Neuronal stem cell (in vitro differentiated cells): Measurements from ENCODE around the gene KLF7.

Source experiments
- DNase-seq: peaks from one replicate; pipeline ENCODE4 v3.0.0-alpha.2; 2013; ENCODE audit warnings: low spot score
- H2AFZ ChIP-seq: one replicate; pipeline ENCODE4 v1.6.1; 2013; ENCODE audit warnings: mild to moderate bottlenecking, low read length, inconsistent platforms
- H2AK5ac ChIP-seq: 2 replicates; pipeline ENCODE4 v1.6.1; 2013; ENCODE audit warnings: low read depth, mild to moderate bottlenecking, inconsistent platforms, low read length, moderate library complexity, mixed read lengths
- H2BK120ac ChIP-seq: 2 replicates; pipeline ENCODE4 v1.6.1; 2013; ENCODE audit warnings: low read depth, mild to moderate bottlenecking, inconsistent platforms, low read length, moderate library complexity, mixed read lengths
- H2BK12ac ChIP-seq: one replicate; pipeline ENCODE4 v1.6.1; 2013; ENCODE audit warnings: low read length, inconsistent platforms
- H2BK15ac ChIP-seq: 2 replicates; pipeline ENCODE4 v1.6.1; 2013; ENCODE audit warnings: mild to moderate bottlenecking, low read length, inconsistent platforms, mixed read lengths
- H2BK5ac ChIP-seq: one replicate; pipeline ENCODE4 v1.6.1; 2013; ENCODE audit warnings: inconsistent platforms, mild to moderate bottlenecking, low read length, moderate library complexity
- H3K14ac ChIP-seq: one replicate; pipeline ENCODE4 v1.6.1; 2013; ENCODE audit warnings: low read length, inconsistent platforms
- H3K18ac ChIP-seq: 2 replicates; pipeline ENCODE4 v1.6.1; 2013; ENCODE audit warnings: low read length, inconsistent platforms
- H3K23ac ChIP-seq: 2 replicates; pipeline ENCODE4 v1.6.1; 2013; ENCODE audit warnings: low read depth, mild to moderate bottlenecking, mixed read lengths, low read length, inconsistent platforms; ENCODE audit not compliant: poor library complexity
- H3K27ac ChIP-seq: replicated peaks from 3 replicates; pipeline ENCODE4 v1.5.1; 2013; ENCODE audit warnings: low read length, inconsistent platforms
- H3K27me3 ChIP-seq, 3 experiments: 2 replicates each; pipeline ENCODE4 v1.6.1; 2013; ENCODE audit warnings: low read length in 3 of 3, mild to moderate bottlenecking in 2 of 3, inconsistent platforms in 1 of 3, low read depth in 1 of 3, mixed read lengths in 1 of 3, moderate library complexity in 1 of 3; ENCODE audit not compliant: control insufficient read depth in 3 of 3, insufficient read depth in 3 of 3
- H3K36me3 ChIP-seq, 2 donors: replicated peaks in 1 of 2; 2 replicates each; pipeline ENCODE4 v1.6.1; 2013; ENCODE audit warnings: low read length in 2 of 2; ENCODE audit not compliant: control insufficient read depth in 2 of 2, insufficient read depth in 2 of 2
- H3K4ac ChIP-seq: 2 replicates; pipeline ENCODE4 v1.6.1; 2013; ENCODE audit warnings: inconsistent platforms, mild to moderate bottlenecking, low read length, moderate library complexity
- H3K4me1 ChIP-seq, 2 donors: 1 replicate in 1 of 2; 2 replicates in 1 of 2; pipeline ENCODE4 v1.6.1; 2013; ENCODE audit warnings: low read length in 2 of 2, low read depth in 1 of 2; ENCODE audit not compliant: control insufficient read depth in 2 of 2, insufficient read depth in 1 of 2
- H3K4me2 ChIP-seq: one replicate; pipeline ENCODE4 v1.6.1; 2013; ENCODE audit warnings: mild to moderate bottlenecking, low read length, inconsistent platforms; ENCODE audit not compliant: insufficient read depth, poor library complexity, severe bottlenecking
- H3K4me3 ChIP-seq, 2 donors: 2 replicates each; pipeline ENCODE4 v1.5.1; 2013; ENCODE audit warnings: low read length in 2 of 2, mild to moderate bottlenecking in 2 of 2, inconsistent platforms in 1 of 2, moderate library complexity in 1 of 2
- H3K79me1 ChIP-seq: one replicate; pipeline ENCODE4 v1.6.1; 2013; ENCODE audit warnings: low read depth, mild to moderate bottlenecking, inconsistent platforms, low read length, moderate library complexity
- H3K9ac ChIP-seq: one replicate; pipeline ENCODE4 v1.6.1; 2013; ENCODE audit warnings: mild to moderate bottlenecking, low read depth, low read length, inconsistent platforms; ENCODE audit not compliant: poor library complexity
- H3K9me3 ChIP-seq, 2 donors: replicated peaks in 1 of 2; 2 replicates each; pipeline versions ENCODE3 to v1.6.1; 2013; ENCODE audit warnings: low read length in 2 of 2, mild to moderate bottlenecking in 2 of 2, inconsistent platforms in 1 of 2, low read depth in 1 of 2, mixed read lengths in 1 of 2, moderate library complexity in 1 of 2; ENCODE audit not compliant: control insufficient read depth in 2 of 2, insufficient read depth in 1 of 2
- H4K8ac ChIP-seq: one replicate; pipeline ENCODE4 v1.6.1; 2013; ENCODE audit warnings: low read depth, mild to moderate bottlenecking, inconsistent platforms, low read length, moderate library complexity
- H4K91ac ChIP-seq: one replicate; pipeline ENCODE4 v1.6.1; 2013; ENCODE audit warnings: low read length, low read depth, mild to moderate bottlenecking, inconsistent platforms; ENCODE audit not compliant: poor library complexity
- WGBS, 2 donors: extraction: QIAGEN DNeasy Blood & Tissue Kit; methylation state at CpG; one replicate each; pipeline ENCODE4 v1.1.7; 2013; ENCODE audit warnings: missing lambda C conversion rate in 2 of 2, mixed read lengths in 1 of 2; ENCODE audit not compliant: insufficient read length in 2 of 2, insufficient replicate concordance in 1 of 2; ENCODE audit errors: extremely low coverage in 2 of 2; 5-methylcytosine and 5-hydroxymethylcytosine counted together

KLF7 gene

DNA sequence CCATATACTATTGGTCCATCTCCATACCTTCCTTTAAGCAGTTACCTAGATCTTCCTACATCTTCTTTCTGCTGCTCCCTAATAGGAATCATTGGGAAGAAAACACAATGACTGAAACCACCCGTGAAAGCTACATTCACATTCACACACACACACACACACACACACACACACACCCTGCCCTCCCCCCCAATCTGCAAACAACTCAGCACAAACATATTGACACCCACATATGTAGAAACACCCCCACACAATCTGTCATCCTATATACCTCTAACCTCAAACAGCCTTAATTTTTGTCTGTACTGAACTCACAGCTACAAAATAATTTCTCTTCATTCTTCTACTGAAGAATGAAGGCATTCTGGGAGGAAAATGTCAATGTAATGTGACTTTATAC lies 63.8 kb downstream of the KLF7 start:
- H4K91ac ChIP-seq = no peak overlapping the region
- peaks cover 0 to 63% of the 10 kb centered on the region in 2 donors for H3K36me3 ChIP-seq
- no peak overlapping the region for H3K4ac ChIP-seq
- no peak overlapping the region for H3K27ac ChIP-seq
- no peak for DNase-seq
- no peaks in the 10 kb centered on the region for H3K79me1 ChIP-seq
- no peaks in the 10 kb centered on the region for H3K27me3 ChIP-seq
- no peak overlapping the region for H2AK5ac ChIP-seq
- H2AFZ ChIP-seq = no peak overlapping the region
- no peak overlapping the region for H3K4me2 ChIP-seq
- no peak overlapping the region for H3K18ac ChIP-seq
- no peak overlapping the region for H2BK12ac ChIP-seq
- no peaks in the 10 kb centered on the region for H3K4me1 ChIP-seq
- H3K23ac ChIP-seq = no peak overlapping the region
- no peak overlapping the region for H3K9ac ChIP-seq
- H3K14ac ChIP-seq = no peak overlapping the region
- H4K8ac ChIP-seq = no peak overlapping the region
- no peak overlapping the region for H2BK120ac ChIP-seq
- no peak overlapping the region for H2BK5ac ChIP-seq
- no peak overlapping the region for H3K4me3 ChIP-seq
- no peak overlapping the region for H2BK15ac ChIP-seq
- WGBS, 2 donors = no CpG with 5 or more reads among the region's 1 CpG
- no peaks in the 10 kb centered on the region for H3K9me3 ChIP-seq

DNA sequence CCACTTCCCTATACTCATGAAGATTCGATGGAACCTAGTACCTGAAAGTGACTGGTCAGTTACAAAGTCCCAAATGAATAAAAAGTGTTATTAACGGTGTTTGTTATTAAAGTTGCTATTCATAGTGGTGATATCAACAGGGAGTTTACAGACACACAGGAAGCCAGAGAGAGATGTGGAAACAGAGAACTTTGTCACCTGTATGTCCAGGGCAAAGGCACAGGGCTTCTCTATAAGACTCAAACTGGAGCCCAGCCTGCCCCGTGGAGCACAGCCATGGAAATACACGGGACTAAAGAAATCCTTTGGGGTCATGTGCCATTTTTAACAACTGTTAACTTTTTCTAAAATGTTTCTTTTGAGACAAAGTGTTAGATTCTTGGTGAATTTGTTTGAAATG lies 68.5 kb downstream of the KLF7 start:
- H3K27ac ChIP-seq = no peak overlapping the region
- no peak overlapping the region for H3K4me3 ChIP-seq

DNA sequence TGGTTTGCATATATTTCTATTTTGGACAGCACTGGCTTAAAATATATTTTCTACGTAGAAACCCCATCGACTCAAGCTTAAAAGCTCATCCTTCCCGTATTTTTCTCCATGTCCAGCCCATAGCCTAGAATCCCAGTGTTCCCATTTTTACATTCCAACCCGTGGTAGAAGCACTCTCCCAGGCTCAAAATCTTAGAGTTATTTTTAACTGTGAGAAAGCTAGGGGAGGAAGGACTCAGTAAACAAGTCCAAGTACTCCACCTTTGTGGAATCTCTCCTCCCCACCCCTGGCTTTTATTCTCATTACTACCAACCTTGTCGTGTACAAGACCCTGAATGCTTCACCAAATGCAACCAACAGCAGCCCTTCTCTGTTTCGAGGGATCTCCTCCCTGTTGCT lies 69.8 kb downstream of the KLF7 start:
- WGBS, 2 donors = no CpG with 5 or more reads among the region's 6 CpGs
- Histone ChIP-seq H2BK12ac (no peak overlapping the region), H3K4me2 (no peak overlapping the region), H2BK120ac (no peak overlapping the region), H3K4ac (no peak overlapping the region), H2BK15ac (no peak overlapping the region), H3K4me1 (peaks cover 0 to 8% of the 10 kb centered on the region in 2 donors), H3K14ac (no peak overlapping the region), H2BK5ac (no peak overlapping the region), H3K79me1 (no peaks in the 10 kb centered on the region), H3K18ac (no peak overlapping the region), H2AK5ac (no peak overlapping the region), H3K9ac (no peak overlapping the region), H3K27ac (no peak overlapping the region), H4K91ac (no peak overlapping the region), H3K4me3 (no peak overlapping the region), H3K9me3 (peaks cover 0 to 8% of the 10 kb centered on the region in 2 donors), H3K36me3 (peaks cover 0 to 39% of the 10 kb centered on the region in 2 donors), H4K8ac (no peak overlapping the region), H3K27me3 (peaks cover 0 to 2% (median 0%) of the 10 kb centered on the region in 3 experiments), H3K23ac (no peak overlapping the region), H2AFZ (no peak overlapping the region)
- DNase-seq = no peak

More for the DNA sequence above, 68.5 kb downstream of the KLF7 start:
- Histone ChIP-seq H2BK15ac (no peak overlapping the region), H3K36me3 (peaks cover 0 to 39% of the 10 kb centered on the region in 2 donors), H3K18ac (no peak overlapping the region), H2BK12ac (no peak overlapping the region), H3K4ac (no peak overlapping the region), H3K79me1 (no peaks in the 10 kb centered on the region), H2AFZ (no peak overlapping the region), H3K4me1 (peaks cover 0 to 8% of the 10 kb centered on the region in 2 donors), H3K9me3 (peaks cover 0 to 6% of the 10 kb centered on the region in 2 donors), H2BK120ac (no peak overlapping the region), H3K9ac (no peak overlapping the region), H4K8ac (no peak overlapping the region), H2AK5ac (no peak overlapping the region), H3K14ac (no peak overlapping the region), H3K27me3 (peaks cover 0 to 2% (median 0%) of the 10 kb centered on the region in 3 experiments), H2BK5ac (no peak overlapping the region), H4K91ac (no peak overlapping the region), H3K23ac (no peak overlapping the region), H3K4me2 (no peak overlapping the region)
- no peak for DNase-seq
- no CpG with 5 or more reads among the region's 4 CpGs for WGBS, 2 donors

DNA sequence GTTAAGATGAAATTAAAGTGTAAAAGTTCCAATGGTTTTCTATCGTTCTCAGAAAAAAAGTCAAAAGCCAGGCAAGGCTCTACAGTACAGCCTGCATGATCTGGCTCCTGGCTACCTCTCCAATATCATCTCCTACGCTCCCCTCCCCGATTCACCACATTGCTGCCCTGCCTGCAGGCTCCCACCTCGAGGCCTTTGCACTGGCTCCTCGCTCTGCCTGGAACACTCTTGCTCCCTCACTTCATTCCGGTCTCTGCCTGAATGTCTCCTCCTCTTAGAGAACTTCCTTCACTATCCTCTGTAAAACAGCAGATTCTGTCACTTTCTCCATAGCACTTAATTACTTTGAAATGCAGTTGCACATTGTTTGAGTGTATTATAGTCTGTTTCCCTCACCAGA lies 72.5 kb downstream of the KLF7 start:
- Histone ChIP-seq H2AK5ac (no peak overlapping the region), H2BK15ac (no peak overlapping the region), H3K4me3 (no peak overlapping the region), H2BK12ac (no peak overlapping the region), H3K36me3 (peaks cover 1 to 49% of the 10 kb centered on the region in 2 donors), H3K14ac (no peak overlapping the region), H3K27me3 (peaks cover 0 to 2% (median 0%) of the 10 kb centered on the region in 3 experiments), H3K4me2 (no peak overlapping the region), H2BK5ac (no peak overlapping the region), H3K9me3 (peaks cover 0 to 8% of the 10 kb centered on the region in 2 donors), H4K91ac (no peak overlapping the region), H3K4ac (no peak overlapping the region), H3K27ac (no peak overlapping the region), H3K79me1 (no peaks in the 10 kb centered on the region), H4K8ac (no peak overlapping the region), H3K4me1 (peaks cover 2 to 8% of the 10 kb centered on the region in 2 donors), H2AFZ (no peak overlapping the region), H3K18ac (no peak overlapping the region), H3K23ac (no peak overlapping the region), H2BK120ac (no peak overlapping the region), H3K9ac (no peak overlapping the region)
- WGBS, 2 donors = no CpG with 5 or more reads among the region's 6 CpGs
- DNase-seq = no peak
